HG03066 (cell line): ENCODE results near the gene JPT2.

Experiments
- ATAC-seq: cut with Tn5 transposase; IDR thresholded peaks from one replicate; pipeline ENCODE4 v1.9.1; 2021; ENCODE audit warnings: low read depth; ENCODE audit not compliant: unreplicated experiment

Gene JPT2

GRCh38 chr16:1677942-1678499 is at the start of gene JPT2:
JPT2 (plus strand) TSS chr16:1678279; CDS start chr16:1678313, 34 bp downstream.
- peak; percentile 86 for ATAC-seq

GRCh38 chr16:1630450-1631213 is 47.4 kb upstream of the JPT2 start:
- no peak for ATAC-seq

GRCh38 chr16:1631230-1631629 is 46.8 kb upstream of the JPT2 start:
- no peak for ATAC-seq

- no peak for ATAC-seq
These were observed 46.0 kb upstream of the JPT2 start for GRCh38 chr16:1631931-1632637.

GRCh38 chr16:1632638-1632970 is 45.5 kb upstream of the JPT2 start:
- ATAC-seq: no peak

- no peak for ATAC-seq
These were observed 44.8 kb upstream of the JPT2 start for GRCh38 chr16:1633310-1633709.

GRCh38 chr16:1634541-1634940 is 43.5 kb upstream of the JPT2 start:
- no peak for ATAC-seq

- ATAC-seq: no peak
These were observed 43.0 kb upstream of the JPT2 start for GRCh38 chr16:1635070-1635469.

- no peak for ATAC-seq
These were observed 40.6 kb upstream of the JPT2 start for GRCh38 chr16:1637526-1637925.

GRCh38 chr16:1638757-1639156 is 39.3 kb upstream of the JPT2 start:
- ATAC-seq: no peak

- no peak for ATAC-seq
These were observed 38.8 kb upstream of the JPT2 start for GRCh38 chr16:1639282-1639681.

- no peak for ATAC-seq
These were observed 38.2 kb upstream of the JPT2 start for GRCh38 chr16:1639860-1640259.

GRCh38 chr16:1640261-1640941 is 37.7 kb upstream of the JPT2 start:
- no peak for ATAC-seq

- ATAC-seq: no peak
These were observed 36.8 kb upstream of the JPT2 start for GRCh38 chr16:1641261-1641660.

- no peak for ATAC-seq
These were observed 35.9 kb upstream of the JPT2 start for GRCh38 chr16:1642148-1642547.

- ATAC-seq: no peak
These were observed 35.3 kb upstream of the JPT2 start for GRCh38 chr16:1642753-1643152.

GRCh38 chr16:1643521-1643920 is 34.6 kb upstream of the JPT2 start:
- no peak for ATAC-seq

GRCh38 chr16:1645914-1646525 is 32.1 kb upstream of the JPT2 start:
- no peak for ATAC-seq

GRCh38 chr16:1647856-1648255 is 30.2 kb upstream of the JPT2 start:
- no peak for ATAC-seq

- no peak for ATAC-seq
These were observed 27.9 kb upstream of the JPT2 start for GRCh38 chr16:1650131-1650530.
